PC-9 (cell line): ENCODE data around the gene MAGI2.

Experiments
- CTCF ChIP-seq: fragments of 200-600 bp; sonication (generic); conservative IDR thresholded peaks from 2 replicates; pipeline ENCODE4 v1.6.1; 2017; ENCODE audit warnings: mixed run types, antibody characterized with exemption, mild to moderate bottlenecking, moderate library complexity
- EZH2 ChIP-seq: fragments of 200-600 bp; sonication (generic); IDR thresholded peaks from 2 replicates; pipeline ENCODE4 v1.8.0; 2017; ENCODE audit warnings: antibody characterized with exemption, low read depth

- TF ChIP-seq CTCF (no peak), EZH2 (no peak)
Measured at GRCh38 chr7:79046061-79046460, 407.4 kb downstream of the MAGI2 start.
